HCT116 (cell line): ENCODE data around the gene SCP2. TPM values are rescaled to one million over a fixed set of nuclear protein-coding genes. Genes with fewer than 3 reads are reported as not detected.

ENCODE experiments used
- ATAC-seq: fragments of 200-7000 bp; cut with Tn5 transposase; 2 replicates; pipeline ENCODE4 v1.9.1; 2020; ENCODE audit warnings: mild to moderate bottlenecking, moderate library complexity
- BruUV-seq: library from RNA; stranded (reverse); fragments of 400-500 nt; replicated peaks from 2 replicates; lab custom pipeline; 2021; lab: Mats Ljungman, UMichigan
- CTCF ChIA-PET: fragments of 300-600 bp; sonication (Branson Sonifier 250); formaldehyde crosslinking; loops from one replicate; lab custom pipeline; 2021; ENCODE audit warnings: antibody characterized with exemption; lab: Charles Lee
- POLR2A ChIA-PET: fragments of 300-600, 350-600 bp; sonication (Branson Sonifier 250); formaldehyde crosslinking; loops from one replicate; lab custom pipeline; 2021; ENCODE audit warnings: antibody characterized with exemption; lab: Charles Lee
- RAD21 ChIA-PET, 2 experiments: fragments of 300-600 bp; sonication (Branson Sonifier 250); formaldehyde crosslinking; loops; one replicate each; lab custom pipeline; 2023; ENCODE audit warnings: low total read pairs in 2 of 2; ENCODE audit not compliant: uncharacterized antibody in 2 of 2, unreplicated experiment in 2 of 2, low non-redundant PET in 1 of 2; lab: Charles Lee
- DNase-seq: peaks from one replicate; pipeline ENCODE4 v3.0.0-alpha.2; 2010; ENCODE audit warnings: low read depth, low spot score
- H2AFZ ChIP-seq: fragments of 200-600 bp; shearing (Covaris generic), sonication (generic); 2 replicates; pipeline ENCODE4 v1.6.1; 2017; ENCODE audit warnings: low read depth, mixed run types, mixed read lengths, antibody characterized with exemption, low read length; ENCODE audit not compliant: poor library complexity, severe bottlenecking
- H3K27ac ChIP-seq: 2 replicates; pipeline ENCODE4 v1.5.1; 2012; ENCODE audit warnings: low read depth, low read length
- H3K27me3 ChIP-seq: fragments of 200-600 bp; sonication (generic); 2 replicates; pipeline ENCODE4 v1.6.1; 2016; ENCODE audit warnings: mixed run types, low read length, mixed read lengths; ENCODE audit not compliant: insufficient read depth
- H3K36me3 ChIP-seq, 2 experiments: fragments of 200-500 bp in 1 of 2; fragments of 200-600 bp in 1 of 2; sonication (Bioruptor generic) in 1 of 2; sonication (generic) in 1 of 2; 2 replicates each; pipeline versions ENCODE4 v1.5.1 to v1.6.1; 2014 to 2016; ENCODE audit warnings: low read length in 2 of 2, inconsistent platforms in 1 of 2, mixed read lengths in 1 of 2, mixed run types in 1 of 2; ENCODE audit not compliant: insufficient read depth in 2 of 2, control insufficient read depth in 1 of 2
- H3K4me1 ChIP-seq, 2 experiments: fragments of 200-600 bp in 1 of 2; sonication (generic) in 1 of 2; 2 replicates each; pipeline versions ENCODE4 v1.5.1 to v1.6.1; 2012 to 2017; ENCODE audit warnings: low read length in 2 of 2, inconsistent platforms in 1 of 2, mild to moderate bottlenecking in 1 of 2, mixed read lengths in 1 of 2, mixed run types in 1 of 2, moderate library complexity in 1 of 2; ENCODE audit not compliant: insufficient read depth in 2 of 2, control insufficient read depth in 1 of 2
- H3K4me2 ChIP-seq: fragments of 200-600 bp; sonication (generic); 2 replicates; pipeline ENCODE4 v1.6.1; 2017; ENCODE audit warnings: mixed run types, low read length, mixed read lengths
- H3K4me3 ChIP-seq, 2 experiments: fragments of 200-600 bp in 1 of 2; sonication (generic) in 1 of 2; replicated peaks in 1 of 2; 2 replicates each; pipeline ENCODE4 v1.5.1; 2011 to 2016; ENCODE audit warnings: low read length in 2 of 2, control low read depth in 1 of 2, low read depth in 1 of 2, mild to moderate bottlenecking in 1 of 2, mixed read lengths in 1 of 2, mixed run types in 1 of 2
- H3K79me2 ChIP-seq: fragments of 200-600 bp; sonication (generic); 2 replicates; pipeline ENCODE4 v1.6.1; 2017; ENCODE audit warnings: mild to moderate bottlenecking, mixed run types, low read length, moderate library complexity, mixed read lengths; ENCODE audit not compliant: insufficient read depth
- H3K9ac ChIP-seq: fragments of 200-600 bp; sonication (generic); 2 replicates; pipeline ENCODE4 v1.6.1; 2016; ENCODE audit warnings: low read length, mixed read lengths
- H3K9me2 ChIP-seq: fragments of 200-600 bp; sonication (generic), shearing (Covaris generic); 2 replicates; pipeline ENCODE4 v1.6.1; 2017; ENCODE audit warnings: mixed run types, mild to moderate bottlenecking, moderate library complexity; ENCODE audit not compliant: insufficient read depth
- H3K9me3 ChIP-seq, 2 experiments: fragments of 200-500 bp in 1 of 2; fragments of 200-600 bp in 1 of 2; sonication (Bioruptor generic) in 1 of 2; sonication (generic) in 1 of 2; 2 replicates each; pipeline ENCODE4 v1.6.1; 2014 to 2017; ENCODE audit warnings: low read length in 2 of 2, mixed read lengths in 2 of 2, inconsistent platforms in 1 of 2, low read depth in 1 of 2, mild to moderate bottlenecking in 1 of 2, mixed run types in 1 of 2, moderate library complexity in 1 of 2; ENCODE audit not compliant: control insufficient read depth in 1 of 2, insufficient read depth in 1 of 2
- H4K20me1 ChIP-seq: fragments of 200-600 bp; sonication (generic), shearing (Covaris generic); 2 replicates; pipeline ENCODE4 v1.6.1; 2017; ENCODE audit warnings: mixed run types, mild to moderate bottlenecking, moderate library complexity; ENCODE audit not compliant: insufficient read depth
- CTCF ChIP-seq, 3 experiments: fragments of 200-600 bp in 1 of 3; sonication (generic) in 1 of 3; IDR thresholded peaks in 2 of 3; conservative IDR thresholded peaks in 1 of 3; 2 replicates each; pipeline ENCODE4 v1.5.1; 2012 to 2017; ENCODE audit warnings: low read depth in 2 of 3, low read length in 2 of 3, antibody characterized with exemption in 1 of 3, borderline replicate concordance in 1 of 3, control low read depth in 1 of 3, mild to moderate bottlenecking in 1 of 3, mixed read lengths in 1 of 3, mixed run types in 1 of 3, moderate library complexity in 1 of 3; ENCODE audit not compliant: insufficient read depth in 1 of 3
- EGR1 ChIP-seq: IDR thresholded peaks from 2 replicates; pipeline ENCODE4 v1.6.1; 2012; ENCODE audit warnings: low read depth
- FOSL1 ChIP-seq: IDR thresholded peaks from 2 replicates; pipeline ENCODE4 v1.6.1; 2012; ENCODE audit warnings: low read depth
- JUND ChIP-seq: IDR thresholded peaks from 2 replicates; pipeline ENCODE4 v1.6.1; 2012
- POLR2AphosphoS5 ChIP-seq: IDR thresholded peaks from 2 replicates; pipeline ENCODE4 v1.6.1; 2011; ENCODE audit warnings: mild to moderate bottlenecking, low read depth, low read length, moderate library complexity
- RAD21 ChIP-seq: IDR thresholded peaks from 2 replicates; pipeline ENCODE4 v1.6.1; 2012; ENCODE audit warnings: low read depth, mild to moderate bottlenecking
- REST ChIP-seq: IDR thresholded peaks from 2 replicates; pipeline ENCODE4 v1.6.1; 2012; ENCODE audit warnings: low read depth
- SP1 ChIP-seq: IDR thresholded peaks from 2 replicates; pipeline ENCODE4 v1.6.1; 2012; ENCODE audit warnings: low read depth
- TCF7L2 ChIP-seq: IDR thresholded peaks from 2 replicates; pipeline ENCODE4 v1.7.0; 2011; ENCODE audit warnings: borderline replicate concordance, inconsistent platforms; ENCODE audit not compliant: insufficient read depth, insufficient read length; ENCODE audit errors: extremely low read depth
- YY1 ChIP-seq: IDR thresholded peaks from 2 replicates; pipeline ENCODE4 v1.6.1; 2011; ENCODE audit warnings: low read length, low read depth, moderate library complexity, mild to moderate bottlenecking; ENCODE audit not compliant: insufficient replicate concordance; ENCODE audit errors: extremely low read depth
- ZBTB33 ChIP-seq: IDR thresholded peaks from 2 replicates; pipeline ENCODE4 v1.6.1; 2011; ENCODE audit warnings: mild to moderate bottlenecking, low read length, moderate library complexity; ENCODE audit not compliant: insufficient replicate concordance; ENCODE audit errors: extremely low read depth
- ZFX ChIP-seq: fragments of 450-650 bp; IDR thresholded peaks from 2 replicates; pipeline ENCODE4 v1.6.1; 2017
- intact Hi-C: fragments of 100-400 bp; cut with micrococcal nuclease; formaldehyde crosslinking; loops from 2 replicates; pipeline ENCODE4 v1.10.0; 2022
- total RNA-seq: library from RNA; stranded (reverse); gene quantifications from one replicate; pipeline ENCODE4 v1.2.1, GENCODE V29; 2021; ENCODE audit not compliant: unreplicated experiment
- TF ChIP-seq, protein P1 (sequence below): IDR thresholded peaks from 2 replicates; pipeline ENCODE4 v1.6.1; 2012

Gene SCP2
- total RNA-seq, 1 experiment from 2014 or later, result 62.0 TPM

DNA sequence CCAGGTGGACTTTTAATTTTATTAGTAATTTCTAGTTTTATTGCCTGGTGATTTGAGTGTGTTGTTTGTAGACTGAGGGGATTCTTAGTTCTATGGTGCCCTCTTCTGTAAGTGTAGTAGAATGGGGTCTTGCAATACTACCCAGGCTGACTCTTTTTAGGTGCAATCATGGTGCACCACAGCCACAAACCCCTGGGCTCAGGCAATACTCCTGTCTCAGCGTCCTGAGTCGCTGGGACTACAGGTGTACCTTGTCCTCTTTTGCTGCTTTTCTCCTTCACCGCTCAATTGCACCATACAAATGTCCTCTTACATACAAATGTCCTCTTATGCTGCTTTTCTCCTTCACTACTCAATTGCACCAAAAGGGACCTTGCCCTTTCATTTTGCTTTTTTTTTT, 43.1 kb downstream of the SCP2 start:
- Histone ChIP-seq H2AFZ (no peak overlapping the region), H4K20me1 (no peaks in the 10 kb centered on the region), H3K9me3 (no peaks in the 10 kb centered on the region), H3K79me2 (no peaks in the 10 kb centered on the region), H3K9me2 (no peaks in the 10 kb centered on the region), H3K36me3 (no peaks in the 10 kb centered on the region), H3K27me3 (no peaks in the 10 kb centered on the region), H3K4me3 (no peak overlapping the region), H3K27ac (no peak overlapping the region), H3K4me1 (no peaks in the 10 kb centered on the region), H3K9ac (no peak overlapping the region), H3K4me2 (no peak overlapping the region)
- RAD21 ChIA-PET, result no interaction called here
- ATAC-seq, result peak; percentile 76
- BruUV-seq, result no TSS peak
- intact Hi-C loops, result no loop called here
- TF ChIP-seq FOSL1 (no peak), ZBTB33 (no peak), CTCF (IDR thresholded peaks at IDR 0.05 in 2 of 3, conservative IDR thresholded peaks at IDR 0.05 in 1 of 3; ENCODE audit: borderline replicate concordance in 1 of 3, insufficient read depth in 1 of 3, low read depth in 2 of 3, low read length in 2 of 3) (peak in 2 of 3 experiments; percentile 26 to 33; a peak in 3 of 6 replicates), RAD21 (peak; percentile 68), EGR1 (no peak), POLR2AphosphoS5 (no peak), TCF7L2 (no peak), YY1 (no peak), SP1 (no peak), ZFX (no peak), JUND (no peak), REST (no peak)
- TF ChIP-seq, protein P1, sequence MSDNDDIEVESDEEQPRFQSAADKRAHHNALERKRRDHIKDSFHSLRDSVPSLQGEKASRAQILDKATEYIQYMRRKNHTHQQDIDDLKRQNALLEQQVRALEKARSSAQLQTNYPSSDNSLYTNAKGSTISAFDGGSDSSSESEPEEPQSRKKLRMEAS, result no peak
- CTCF ChIA-PET, result no interaction called here
- POLR2A ChIA-PET, result no interaction called here
- DNase-seq, result no peak
